Coronary artery (tissue), 2 donors: ENCODE measurements around the gene PYGM.

Experiments
- DNase-seq: peaks from one replicate; pipeline ENCODE4 v3.0.0-alpha.2; 2017; ENCODE audit warnings: low spot score
- H3K27ac ChIP-seq, 2 donors: fragments of 200-600 bp; sonication (generic); one replicate each; pipeline ENCODE4 v1.5.1; 2016 to 2019
- H3K4me3 ChIP-seq: fragments of 200-600 bp; sonication (generic); 2 replicates; pipeline ENCODE4 v1.5.1; 2016; ENCODE audit warnings: mild to moderate bottlenecking, moderate library complexity
- CTCF ChIP-seq: fragments of 200-600 bp; sonication (generic); IDR thresholded peaks from one replicate; pipeline ENCODE4 v1.5.1; 2019; ENCODE audit warnings: antibody characterized with exemption

PYGM gene

GRCh38 chr11:64745189-64745520 is 14.6 kb downstream of the PYGM start:
- DNase-seq, result no peak
- TF ChIP-seq CTCF, result no peak
- H3K4me3 ChIP-seq, result peak overlapping the region; percentile 76
- peak overlapping the region; percentile 91 to 99 for H3K27ac ChIP-seq

- no peak for TF ChIP-seq CTCF
- H3K27ac ChIP-seq, result peak overlapping the region; percentile 91 to 99
- DNase-seq, result no peak
- H3K4me3 ChIP-seq, result peak overlapping the region; percentile 76
Measured at GRCh38 chr11:64744544-64745188, 15.1 kb downstream of the PYGM start.

GRCh38 chr11:64743591-64744543 is 15.9 kb downstream of the PYGM start, which contains the start of gene RASGRP2:
RASGRP2 (minus strand) TSS chr11:64744142; CDS start chr11:64742866, 1,276 bp downstream.
- H3K4me3 ChIP-seq, result peak within 1 kb of the TSS; percentile 76
- H3K27ac ChIP-seq, result peak within 1 kb of the TSS; percentile 91 to 99
- DNase-seq, result peak; percentile 88
- peak; percentile 52 for TF ChIP-seq CTCF

- H3K27ac ChIP-seq, result peak overlapping the region; percentile 91 to 99
- peak; percentile 88 for TF ChIP-seq CTCF
- peak overlapping the region; percentile 76 for H3K4me3 ChIP-seq
- DNase-seq, result peak; percentile 93
Measured at GRCh38 chr11:64742889-64743590, 16.7 kb downstream of the PYGM start.

- no peak for TF ChIP-seq CTCF
- no peak for DNase-seq
- H3K27ac ChIP-seq, result peak overlapping the region; percentile 91 to 99
- H3K4me3 ChIP-seq, result peak overlapping the region; percentile 76
Measured at GRCh38 chr11:64742087-64742888, 17.5 kb downstream of the PYGM start.

- Histone ChIP-seq H3K27ac (peak overlapping the region; percentile 91 to 99), H3K4me3 (peak overlapping the region; percentile 76)
- no peak for TF ChIP-seq CTCF
- DNase-seq, result no peak
Measured at GRCh38 chr11:64741375-64742086, 18.2 kb downstream of the PYGM start.
